H1 (cell line): Measurements from ENCODE around the gene KLHDC7A. TPM values are rescaled to one million over a fixed set of nuclear protein-coding genes. Genes with fewer than 3 reads are reported as not detected.

Source experiments
- CTCF ChIA-PET: fragments of 300-600 bp; sonication (Branson Sonifier 250); formaldehyde crosslinking; loops from one replicate; lab custom pipeline; 2021; ENCODE audit not compliant: partially characterized antibody; lab: Charles Lee
- POLR2A ChIA-PET: fragments of 300-600 bp; sonication (Branson Sonifier 250); formaldehyde crosslinking; loops from one replicate; lab custom pipeline; 2021; ENCODE audit warnings: inconsistent platforms; ENCODE audit not compliant: partially characterized antibody; lab: Charles Lee
- DNase-seq, 2 experiments: peaks; one replicate each; pipeline versions ENCODE4 v3.0.0 to v3.0.0-alpha.2; 2010 to 2022; ENCODE audit warnings: low spot score in 2 of 2, low read depth in 1 of 2, mixed read lengths in 1 of 2
- FAIRE-seq: peaks from 2 replicates; lab custom pipeline; 2011; peaks lifted over from hg19 to GRCh38; lab: Jason Lieb, UNC
- H2AFZ ChIP-seq: 2 replicates; pipeline ENCODE4 v1.8.1; 2012; ENCODE audit warnings: low read length, inconsistent platforms
- H2AK5ac ChIP-seq: 2 replicates; pipeline ENCODE4 v1.6.1; 2013; ENCODE audit warnings: low read depth, low read length
- H2BK120ac ChIP-seq: replicated peaks from 2 replicates; pipeline ENCODE3; 2013; ENCODE audit warnings: low read depth, low read length, inconsistent platforms
- H2BK12ac ChIP-seq: 2 replicates; pipeline ENCODE4 v1.6.1; 2013; ENCODE audit warnings: low read depth, low read length
- H2BK15ac ChIP-seq: 2 replicates; pipeline ENCODE4 v1.6.1; 2013; ENCODE audit warnings: low read length
- H2BK20ac ChIP-seq: 2 replicates; pipeline ENCODE4 v1.6.1; 2013; ENCODE audit warnings: low read length
- H2BK5ac ChIP-seq: 2 replicates; pipeline ENCODE4 v1.6.1; 2013; ENCODE audit warnings: low read depth, low read length
- H3K14ac ChIP-seq: 2 replicates; pipeline ENCODE4 v1.6.1; 2013; ENCODE audit warnings: inconsistent platforms; ENCODE audit not compliant: insufficient read length
- H3K18ac ChIP-seq: 2 replicates; pipeline ENCODE4 v1.6.1; 2013; ENCODE audit warnings: low read length; ENCODE audit errors: extremely low read depth
- H3K23ac ChIP-seq: 2 replicates; pipeline ENCODE4 v1.6.1; 2013; ENCODE audit warnings: inconsistent platforms; ENCODE audit not compliant: insufficient read length
- H3K23me2 ChIP-seq: 2 replicates; pipeline ENCODE4 v1.6.1; 2013; ENCODE audit warnings: low read depth, low read length
- H3K27ac ChIP-seq: 2 replicates; pipeline ENCODE4 v1.6.1; 2011; ENCODE audit warnings: low read depth, low read length, inconsistent platforms
- H3K27me3 ChIP-seq, 4 experiments: replicated peaks in 1 of 4; 1 replicate in 1 of 4; 2 replicates in 3 of 4; pipeline versions ENCODE4 v1.6.1 to v1.8.1; 2011 to 2013; ENCODE audit warnings: low read length in 3 of 4, mild to moderate bottlenecking in 3 of 4, inconsistent platforms in 2 of 4, mixed read lengths in 2 of 4, moderate library complexity in 1 of 4; ENCODE audit not compliant: control insufficient read depth in 3 of 4, insufficient read depth in 3 of 4; ENCODE audit errors: extremely low read depth in 1 of 4
- H3K36me3 ChIP-seq, 4 experiments: 2 replicates each; pipeline versions ENCODE4 v1.6.1 to v1.8.1; 2011 to 2013; ENCODE audit warnings: mild to moderate bottlenecking in 4 of 4, low read length in 3 of 4, moderate library complexity in 2 of 4, control low read depth in 1 of 4, inconsistent platforms in 1 of 4; ENCODE audit not compliant: insufficient read depth in 4 of 4, control insufficient read depth in 2 of 4
- H3K4ac ChIP-seq: replicated peaks from 2 replicates; pipeline ENCODE3; 2013; ENCODE audit warnings: low read length, low read depth, mixed read lengths, inconsistent platforms; ENCODE audit not compliant: insufficient read length
- H3K4me1 ChIP-seq, 4 experiments: replicated peaks in 1 of 4; 1 replicate in 1 of 4; 2 replicates in 3 of 4; pipeline versions ENCODE4 v1.6.1 to v1.8.1; 2011 to 2013; ENCODE audit warnings: low read length in 3 of 4, inconsistent platforms in 2 of 4, mixed read lengths in 1 of 4; ENCODE audit not compliant: insufficient read depth in 4 of 4, control insufficient read depth in 3 of 4
- H3K4me2 ChIP-seq, 2 experiments: 2 replicates each; pipeline versions ENCODE4 v1.6.1 to v1.8.1; 2011 to 2013; ENCODE audit warnings: low read depth in 2 of 2, low read length in 2 of 2, control low read depth in 1 of 2, inconsistent platforms in 1 of 2, mild to moderate bottlenecking in 1 of 2; ENCODE audit not compliant: insufficient read depth in 1 of 2
- H3K4me3 ChIP-seq, 4 experiments: fragments of 200-600, 300-600 bp in 1 of 4; sonication (generic), shearing (Covaris generic), sonication (Bioruptor Twin) in 1 of 4; 2 replicates each; pipeline versions ENCODE4 v1.5.1 to v1.8.1; 2011 to 2016; ENCODE audit warnings: low read length in 4 of 4, low read depth in 3 of 4, control low read depth in 2 of 4, inconsistent platforms in 2 of 4, mild to moderate bottlenecking in 2 of 4, mixed read lengths in 1 of 4, moderate library complexity in 1 of 4; ENCODE audit not compliant: insufficient read depth in 2 of 4; ENCODE audit errors: extremely low read depth in 1 of 4
- H3K56ac ChIP-seq: replicated peaks from 2 replicates; pipeline ENCODE3; 2013; ENCODE audit warnings: low read depth, mild to moderate bottlenecking, mixed read lengths, low read length, inconsistent platforms; ENCODE audit not compliant: insufficient read length
- H3K79me1 ChIP-seq: 2 replicates; pipeline ENCODE4 v1.6.1; 2013; ENCODE audit warnings: low read depth, low read length, control low read depth
- H3K79me2 ChIP-seq, 2 experiments: 2 replicates each; pipeline versions ENCODE4 v1.6.1 to v1.8.1; 2012 to 2013; ENCODE audit warnings: low read length in 2 of 2, mild to moderate bottlenecking in 2 of 2, inconsistent platforms in 1 of 2; ENCODE audit not compliant: insufficient read depth in 2 of 2, control insufficient read depth in 1 of 2
- H3K9ac ChIP-seq, 4 experiments: replicated peaks in 1 of 4; 1 replicate in 1 of 4; 2 replicates in 3 of 4; pipeline versions ENCODE4 v1.6.1 to v1.8.1; 2011 to 2013; ENCODE audit warnings: low read depth in 3 of 4, low read length in 3 of 4, control low read depth in 2 of 4, mild to moderate bottlenecking in 2 of 4, moderate library complexity in 2 of 4, inconsistent platforms in 1 of 4; ENCODE audit errors: extremely low read depth in 1 of 4
- H3K9me3 ChIP-seq, 2 experiments: 2 replicates each; pipeline versions ENCODE4 v1.6.1 to v1.8.1; 2012 to 2013; ENCODE audit warnings: mild to moderate bottlenecking in 2 of 2, moderate library complexity in 2 of 2, control low read depth in 1 of 2, inconsistent platforms in 1 of 2, low read depth in 1 of 2, low read length in 1 of 2, mixed read lengths in 1 of 2; ENCODE audit not compliant: insufficient read depth in 2 of 2
- H4K20me1 ChIP-seq, 2 experiments: replicated peaks in 1 of 2; 2 replicates each; pipeline versions ENCODE3 to v1.8.1; 2011 to 2013; ENCODE audit warnings: inconsistent platforms in 2 of 2, low read length in 2 of 2, mild to moderate bottlenecking in 1 of 2; ENCODE audit not compliant: insufficient read depth in 2 of 2, control insufficient read depth in 1 of 2
- H4K5ac ChIP-seq: 2 replicates; pipeline ENCODE4 v1.6.1; 2013; ENCODE audit warnings: low read length, low read depth, mixed read lengths, inconsistent platforms; ENCODE audit not compliant: insufficient read length
- H4K8ac ChIP-seq: 2 replicates; pipeline ENCODE4 v1.8.0; 2013; ENCODE audit warnings: mild to moderate bottlenecking, moderate library complexity, low read length, inconsistent platforms; ENCODE audit not compliant: insufficient read depth; ENCODE audit errors: extremely low read depth
- H4K91ac ChIP-seq: replicated peaks from 2 replicates; pipeline ENCODE3; 2013; ENCODE audit warnings: low read length, mixed read lengths, inconsistent platforms; ENCODE audit not compliant: insufficient read length
- BACH1 ChIP-seq: IDR thresholded peaks from 2 replicates; pipeline ENCODE4 v1.6.1; 2012; ENCODE audit warnings: low read length, improper control_type of control experiment
- CHD1 ChIP-seq: IDR thresholded peaks from 2 replicates; pipeline ENCODE4 v1.6.1; 2012; ENCODE audit warnings: low read depth, low read length, improper control_type of control experiment
- CHD2 ChIP-seq: IDR thresholded peaks from 2 replicates; pipeline ENCODE4 v1.6.1; 2012; ENCODE audit warnings: low read length, improper control_type of control experiment
- EGR1 ChIP-seq: IDR thresholded peaks from 2 replicates; pipeline ENCODE4 v1.6.1; 2011; ENCODE audit warnings: low read depth, low read length, borderline replicate concordance
- HDAC2 ChIP-seq, 2 experiments: fragments of 300-600 bp in 1 of 2; sonication (generic) in 1 of 2; IDR thresholded peaks; 2 replicates each; pipeline ENCODE4 v1.6.1; 2011 to 2012; ENCODE audit warnings: low read depth in 2 of 2, low read length in 2 of 2, mild to moderate bottlenecking in 2 of 2, moderate library complexity in 2 of 2, borderline replicate concordance in 1 of 2, inconsistent platforms in 1 of 2
- JUND ChIP-seq: IDR thresholded peaks from 2 replicates; pipeline ENCODE4 v1.6.1; 2011; ENCODE audit warnings: mild to moderate bottlenecking, improper control_type of control experiment, low read length
- KDM4A ChIP-seq: IDR thresholded peaks from one replicate; pipeline ENCODE4 v1.7.1; 2012; ENCODE audit warnings: low read depth, mild to moderate bottlenecking, moderate library complexity, low read length, inconsistent platforms; ENCODE audit not compliant: severe bottlenecking
- POLR2AphosphoS5 ChIP-seq: IDR thresholded peaks from 2 replicates; pipeline ENCODE4 v1.6.1; 2011; ENCODE audit warnings: low read depth, low read length
- POU5F1 ChIP-seq: IDR thresholded peaks from 2 replicates; pipeline ENCODE4 v1.6.1; 2011; ENCODE audit warnings: low read depth, mild to moderate bottlenecking, low read length, moderate library complexity
- TCF12 ChIP-seq: IDR thresholded peaks from 2 replicates; pipeline ENCODE4 v1.6.1; 2011; ENCODE audit warnings: low read depth, mild to moderate bottlenecking, low read length
- ZNF274 ChIP-seq: IDR thresholded peaks from 2 replicates; pipeline ENCODE4 v1.7.0; 2012; ENCODE audit warnings: low read length, borderline replicate concordance; ENCODE audit errors: extremely low read depth
- WGBS, 2 experiments: shearing (Covaris generic) in 1 of 2; methylation state at CpG; one replicate each; pipeline versions ENCODE4 v1.1.6 to v1.1.7; 2013 to 2015; ENCODE audit warnings: low lambda C conversion rate in 2 of 2, mixed read lengths in 2 of 2, inconsistent platforms in 1 of 2, low coverage in 1 of 2, missing lambda C conversion rate in 1 of 2; ENCODE audit not compliant: insufficient replicate concordance in 2 of 2, insufficient coverage in 1 of 2, insufficient read length in 1 of 2; ENCODE audit errors: extremely low coverage in 1 of 2, missing lambda C conversion rate in 1 of 2; 5-methylcytosine and 5-hydroxymethylcytosine counted together
- polyA plus RNA-seq, 7 experiments: library from polyadenylated mRNA; depleted of rRNA in 3 of 7; stranded (reverse) in 5 of 7; unstranded in 2 of 7; fragments of >200 nt in 5 of 7; fragments of 200-250 nt in 2 of 7; gene quantifications; 1 replicate in 5 of 7; 2 replicates in 1 of 7; 4 replicates in 1 of 7; pipeline versions ENCODE4 v1.2.1 to v1.2.3, GENCODE V29; 2011 to 2013; ENCODE audit warnings: missing spikeins in 2 of 7, mixed read lengths in 2 of 7
- total RNA-seq: library from RNA; stranded (reverse); fragmentation: NEBNext Ultra II Directional; extraction: Animal tissue kit (Norgen Biotek cat#: 25700); gene quantifications from 2 replicates; pipeline ENCODE4 v1.2.1, GENCODE V29; 2021
- TF ChIP-seq, protein P1 (sequence below): IDR thresholded peaks from 2 replicates; pipeline ENCODE4 v1.6.1; 2012; ENCODE audit warnings: low read length, inconsistent platforms

Gene KLHDC7A
- total and polyA plus RNA-seq, 2 of the 8 experiments (the other 6 are each of a cell fraction or from before 2014, with no cell fraction given), result 3.9 to 18.9 TPM

DNA sequence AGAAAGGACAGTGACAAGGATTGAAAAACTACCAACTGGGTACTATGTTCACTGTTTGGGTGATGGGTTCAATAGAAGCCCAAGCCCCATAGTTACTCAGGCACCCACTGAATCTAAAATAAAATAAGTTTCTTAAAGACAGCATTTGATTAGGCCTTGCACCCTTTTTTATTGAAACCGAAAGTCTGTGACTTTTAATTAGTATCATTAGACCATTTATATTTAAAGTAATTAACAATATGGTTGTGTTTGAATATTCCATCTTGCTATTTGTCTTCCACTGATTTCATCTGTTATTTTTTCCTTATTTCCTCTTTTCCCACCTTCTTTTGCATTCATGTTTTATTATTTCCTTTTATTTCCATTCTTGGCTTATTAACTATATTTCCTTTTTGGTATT is 27.4 kb downstream of the KLHDC7A start:
- Histone ChIP-seq H3K79me1 (no peaks in the 10 kb centered on the region), H3K9me3 (no peaks in the 10 kb centered on the region), H3K4me1 (peaks cover 0 to 4% (median 1%) of the 10 kb centered on the region in 4 experiments; a peak in 1 of 7 replicates), H3K56ac (no peak overlapping the region), H3K27ac (no peak overlapping the region), H3K18ac (no peak overlapping the region), H2AFZ (no peak overlapping the region), H3K4me2 (no peak overlapping the region), H2BK5ac (no peak overlapping the region), H2AK5ac (no peak overlapping the region), H3K14ac (no peak overlapping the region), H3K79me2 (no peaks in the 10 kb centered on the region), H4K5ac (no peak overlapping the region), H2BK12ac (no peak overlapping the region), H3K23me2 (no peaks in the 10 kb centered on the region; the same call in 1 of the 2 replicates), H4K8ac (no peak overlapping the region), H3K9ac (no peak overlapping the region), H3K36me3 (no peaks in the 10 kb centered on the region), H2BK15ac (no peak overlapping the region), H3K23ac (no peak overlapping the region), H3K4ac (no peak overlapping the region), H2BK20ac (no peak overlapping the region), H2BK120ac (no peak overlapping the region), H3K27me3 (no peaks in the 10 kb centered on the region), H3K4me3 (no peak overlapping the region), H4K20me1 (no peaks in the 10 kb centered on the region), H4K91ac (no peak overlapping the region)
- POLR2A ChIA-PET, result no interaction called here
- no peak for DNase-seq
- FAIRE-seq, result no peak
- 77% methylated on average over 1 of the region's 1 CpG; no CpG with 5 or more reads in 1 of the 2 experiments for WGBS, 2 experiments
- CTCF ChIA-PET, result interaction anchor here (0.8 kb wide), 1 partner anchor 22 kb away, joined by 3 read pairs; no protein-coding TSS in a partner anchor
- TF ChIP-seq, protein P1, sequence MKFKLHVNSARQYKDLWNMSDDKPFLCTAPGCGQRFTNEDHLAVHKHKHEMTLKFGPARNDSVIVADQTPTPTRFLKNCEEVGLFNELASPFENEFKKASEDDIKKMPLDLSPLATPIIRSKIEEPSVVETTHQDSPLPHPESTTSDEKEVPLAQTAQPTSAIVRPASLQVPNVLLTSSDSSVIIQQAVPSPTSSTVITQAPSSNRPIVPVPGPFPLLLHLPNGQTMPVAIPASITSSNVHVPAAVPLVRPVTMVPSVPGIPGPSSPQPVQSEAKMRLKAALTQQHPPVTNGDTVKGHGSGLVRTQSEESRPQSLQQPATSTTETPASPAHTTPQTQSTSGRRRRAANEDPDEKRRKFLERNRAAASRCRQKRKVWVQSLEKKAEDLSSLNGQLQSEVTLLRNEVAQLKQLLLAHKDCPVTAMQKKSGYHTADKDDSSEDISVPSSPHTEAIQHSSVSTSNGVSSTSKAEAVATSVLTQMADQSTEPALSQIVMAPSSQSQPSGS, result no peak
- TF ChIP-seq CHD2 (no peak), HDAC2 (IDR thresholded peaks at IDR 0.05; ENCODE audit: borderline replicate concordance in 1 of 2, low read depth in 2 of 2, low read length in 2 of 2) (no peak), EGR1 (no peak), POU5F1 (no peak), TCF12 (no peak), ZNF274 (no peak), KDM4A (no peak), JUND (no peak), BACH1 (no peak), CHD1 (no peak), POLR2AphosphoS5 (no peak)
